ENCODE measurements around the gene ALDH1A1. TPM values are rescaled to one million over a fixed set of nuclear protein-coding genes. Genes with fewer than 3 reads are reported as not detected.

ALDH1A1 gene
- polyA plus RNA-seq, 1 donor (not counting 4 experiments of a cell fraction or from before 2014, with no cell fraction given), result 0.08 TPM

DNA sequence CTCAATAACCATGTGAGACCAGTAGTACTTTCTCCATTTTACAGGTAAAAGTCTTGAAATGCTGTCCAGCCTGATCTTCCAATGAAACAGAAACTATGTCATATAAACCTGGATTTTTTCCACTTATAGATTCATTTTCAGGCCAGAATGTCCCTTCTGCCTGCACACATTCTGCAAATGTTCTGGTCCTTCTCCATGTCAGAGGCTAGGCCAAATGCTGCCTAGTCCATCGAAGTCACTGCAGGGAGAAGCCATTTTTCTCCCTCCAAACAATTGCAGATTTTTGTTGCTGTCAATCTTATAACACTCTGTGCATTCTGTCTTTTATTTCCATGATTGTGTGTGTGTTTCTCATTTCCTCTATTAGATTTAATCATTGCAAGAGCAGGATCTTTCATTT, 59.4 kb downstream of the ALDH1A1 start:
- dilution Hi-C loops (cut with MboI; ENCODE audit: extremely low pct_ligation_motif_present, low sequenced_read_pairs), result no loop called here
- Histone ChIP-seq H3K27me3 (ENCODE audit: control insufficient read depth, extremely low read depth, insufficient read depth, low read length) (no peaks in the 10 kb centered on the region), H3K27ac (ENCODE audit: control insufficient read depth, insufficient read depth, low read length) (no peak overlapping the region)

GRCh38 chr9:72891043-72891442, 61.8 kb downstream of the ALDH1A1 start:
- Histone ChIP-seq H3K9ac (ENCODE audit: control insufficient read depth, extremely low read depth, insufficient read depth, low read length) (no peak overlapping the region), H3K9me1 (ENCODE audit: control insufficient read depth, extremely low read depth, insufficient read depth, low read length) (no peaks in the 10 kb centered on the region), H3K36me3 (ENCODE audit: control insufficient read depth in 2 of 2, extremely low read depth in 1 of 2, insufficient read depth in 2 of 2, low read length in 2 of 2) (no peaks in the 10 kb centered on the region), H3K27ac (ENCODE audit: control insufficient read depth, insufficient read depth, low read length) (no peak overlapping the region), H3K27me3 (ENCODE audit: control insufficient read depth, extremely low read depth, insufficient read depth, low read length) (no peaks in the 10 kb centered on the region), H3K79me2 (ENCODE audit: control insufficient read depth, insufficient read depth, low read length) (no peaks in the 10 kb centered on the region), H3K9me3 (ENCODE audit: control insufficient read depth, low read depth, low read length) (peaks cover 2% of the 10 kb centered on the region), H3K4me3 (ENCODE audit: control insufficient read depth in 2 of 3, extremely low read depth in 1 of 3, insufficient read depth in 2 of 3, low read depth in 1 of 3, low read length in 3 of 3) (no peak overlapping the region), H4K20me1 (ENCODE audit: control insufficient read depth, extremely low read depth, insufficient read depth, low read length) (no peaks in the 10 kb centered on the region), H3K4me2 (ENCODE audit: control insufficient read depth, extremely low read depth, insufficient read depth, low read depth, low read length) (no peak overlapping the region), H3K4me1 (ENCODE audit: control insufficient read depth, extremely low read depth, insufficient read depth, low read length) (no peaks in the 10 kb centered on the region), H2AFZ (ENCODE audit: control insufficient read depth, low read length) (no peak overlapping the region)
- dilution Hi-C loops (cut with MboI; ENCODE audit: extremely low pct_ligation_motif_present, low sequenced_read_pairs), result no loop called here
- DNase-seq (ENCODE audit: low read depth, low spot score), result no peak
- FAIRE-seq, result no peak
- TF ChIP-seq, protein P1, sequence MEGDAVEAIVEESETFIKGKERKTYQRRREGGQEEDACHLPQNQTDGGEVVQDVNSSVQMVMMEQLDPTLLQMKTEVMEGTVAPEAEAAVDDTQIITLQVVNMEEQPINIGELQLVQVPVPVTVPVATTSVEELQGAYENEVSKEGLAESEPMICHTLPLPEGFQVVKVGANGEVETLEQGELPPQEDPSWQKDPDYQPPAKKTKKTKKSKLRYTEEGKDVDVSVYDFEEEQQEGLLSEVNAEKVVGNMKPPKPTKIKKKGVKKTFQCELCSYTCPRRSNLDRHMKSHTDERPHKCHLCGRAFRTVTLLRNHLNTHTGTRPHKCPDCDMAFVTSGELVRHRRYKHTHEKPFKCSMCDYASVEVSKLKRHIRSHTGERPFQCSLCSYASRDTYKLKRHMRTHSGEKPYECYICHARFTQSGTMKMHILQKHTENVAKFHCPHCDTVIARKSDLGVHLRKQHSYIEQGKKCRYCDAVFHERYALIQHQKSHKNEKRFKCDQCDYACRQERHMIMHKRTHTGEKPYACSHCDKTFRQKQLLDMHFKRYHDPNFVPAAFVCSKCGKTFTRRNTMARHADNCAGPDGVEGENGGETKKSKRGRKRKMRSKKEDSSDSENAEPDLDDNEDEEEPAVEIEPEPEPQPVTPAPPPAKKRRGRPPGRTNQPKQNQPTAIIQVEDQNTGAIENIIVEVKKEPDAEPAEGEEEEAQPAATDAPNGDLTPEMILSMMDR (optimal IDR thresholded peaks at IDR 0.05 in 1 of 3, IDR thresholded peaks at IDR 0.05 in 1 of 3, conservative IDR thresholded peaks at IDR 0.05 in 1 of 3; ENCODE audit: extremely low read depth in 1 of 3, insufficient read depth in 2 of 3, low read length in 3 of 3), result no peak
- TF ChIP-seq EZH2 (IDR thresholded peaks at IDR 0.05; ENCODE audit: low read length), result no peak

More for the DNA sequence above, 59.4 kb downstream of the ALDH1A1 start:
- Histone ChIP-seq H3K79me2 (ENCODE audit: control insufficient read depth, insufficient read depth, low read length) (no peaks in the 10 kb centered on the region), H3K9me1 (ENCODE audit: control insufficient read depth, extremely low read depth, insufficient read depth, low read length) (no peaks in the 10 kb centered on the region), H3K4me1 (ENCODE audit: control insufficient read depth, extremely low read depth, insufficient read depth, low read length) (no peaks in the 10 kb centered on the region), H3K4me2 (ENCODE audit: control insufficient read depth, extremely low read depth, insufficient read depth, low read depth, low read length) (no peak overlapping the region), H4K20me1 (ENCODE audit: control insufficient read depth, extremely low read depth, insufficient read depth, low read length) (no peaks in the 10 kb centered on the region), H3K4me3 (ENCODE audit: control insufficient read depth in 2 of 3, extremely low read depth in 1 of 3, insufficient read depth in 2 of 3, low read depth in 1 of 3, low read length in 3 of 3) (no peak overlapping the region), H3K36me3 (ENCODE audit: control insufficient read depth in 2 of 2, extremely low read depth in 1 of 2, insufficient read depth in 2 of 2, low read length in 2 of 2) (no peaks in the 10 kb centered on the region), H2AFZ (ENCODE audit: control insufficient read depth, low read length) (no peak overlapping the region), H3K9ac (ENCODE audit: control insufficient read depth, extremely low read depth, insufficient read depth, low read length) (no peak overlapping the region), H3K9me3 (ENCODE audit: control insufficient read depth, low read depth, low read length) (no peaks in the 10 kb centered on the region)
- DNase-seq (ENCODE audit: low read depth, low spot score) (no peak), FAIRE-seq (no peak)
- no peak for TF ChIP-seq EZH2 (IDR thresholded peaks at IDR 0.05; ENCODE audit: low read length)
- TF ChIP-seq, protein P1 (optimal IDR thresholded peaks at IDR 0.05 in 1 of 3, IDR thresholded peaks at IDR 0.05 in 1 of 3, conservative IDR thresholded peaks at IDR 0.05 in 1 of 3; ENCODE audit: extremely low read depth in 1 of 3, insufficient read depth in 2 of 3, low read length in 3 of 3), result no peak
